GM04503 (cell line): ENCODE data around the gene TNIP2.

ENCODE experiments used
- DNase-seq: peaks from one replicate; pipeline ENCODE4 v3.0.0-alpha.2; 2012; ENCODE audit warnings: low read depth

The TNIP2 gene, protein sequence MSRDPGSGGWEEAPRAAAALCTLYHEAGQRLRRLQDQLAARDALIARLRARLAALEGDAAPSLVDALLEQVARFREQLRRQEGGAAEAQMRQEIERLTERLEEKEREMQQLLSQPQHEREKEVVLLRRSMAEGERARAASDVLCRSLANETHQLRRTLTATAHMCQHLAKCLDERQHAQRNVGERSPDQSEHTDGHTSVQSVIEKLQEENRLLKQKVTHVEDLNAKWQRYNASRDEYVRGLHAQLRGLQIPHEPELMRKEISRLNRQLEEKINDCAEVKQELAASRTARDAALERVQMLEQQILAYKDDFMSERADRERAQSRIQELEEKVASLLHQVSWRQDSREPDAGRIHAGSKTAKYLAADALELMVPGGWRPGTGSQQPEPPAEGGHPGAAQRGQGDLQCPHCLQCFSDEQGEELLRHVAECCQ

DNA sequence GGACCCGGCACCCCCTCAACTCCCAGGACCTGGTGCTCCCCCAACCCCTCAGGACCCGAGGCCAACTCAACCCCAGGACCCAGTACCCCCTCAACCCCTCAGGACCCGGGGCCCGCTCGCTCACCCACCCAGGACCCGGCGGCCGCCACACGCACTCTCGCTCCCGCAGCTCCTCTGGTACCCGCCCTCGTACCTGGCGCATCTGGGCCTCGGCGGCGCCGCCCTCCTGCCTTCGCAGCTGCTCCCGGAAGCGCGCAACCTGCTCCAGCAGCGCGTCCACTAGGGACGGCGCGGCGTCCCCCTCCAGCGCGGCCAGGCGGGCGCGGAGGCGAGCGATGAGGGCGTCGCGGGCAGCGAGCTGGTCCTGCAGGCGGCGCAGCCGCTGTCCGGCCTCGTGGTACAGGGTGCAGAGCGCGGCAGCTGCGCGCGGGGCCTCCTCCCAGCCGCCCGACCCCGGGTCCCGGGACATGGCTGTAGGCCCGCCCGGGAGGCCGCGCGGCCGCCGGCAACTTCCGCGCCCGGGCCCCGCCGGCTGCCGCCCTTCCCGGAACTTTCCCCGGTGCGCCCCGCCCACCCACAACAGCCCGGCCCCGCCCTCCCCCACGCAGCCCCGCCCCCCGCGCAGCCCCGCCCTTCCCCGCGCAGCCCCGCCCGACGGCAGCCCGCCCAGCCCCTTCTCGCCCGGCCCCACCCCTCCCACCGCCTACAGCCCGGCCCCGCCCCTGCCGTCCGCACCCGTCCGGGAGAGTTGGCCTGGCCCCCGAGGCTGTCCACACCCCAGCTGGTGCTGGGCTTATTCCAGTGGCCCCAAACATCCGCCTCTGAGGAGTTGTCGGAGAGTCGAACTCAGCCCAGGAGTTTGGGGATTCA, at the start of gene TNIP2:
TNIP2 (minus strand) TSS at position 516 of the 870 bp plus-strand sequence; CDS start at position 469, 47 bp downstream.
- no peak for DNase-seq

DNA sequence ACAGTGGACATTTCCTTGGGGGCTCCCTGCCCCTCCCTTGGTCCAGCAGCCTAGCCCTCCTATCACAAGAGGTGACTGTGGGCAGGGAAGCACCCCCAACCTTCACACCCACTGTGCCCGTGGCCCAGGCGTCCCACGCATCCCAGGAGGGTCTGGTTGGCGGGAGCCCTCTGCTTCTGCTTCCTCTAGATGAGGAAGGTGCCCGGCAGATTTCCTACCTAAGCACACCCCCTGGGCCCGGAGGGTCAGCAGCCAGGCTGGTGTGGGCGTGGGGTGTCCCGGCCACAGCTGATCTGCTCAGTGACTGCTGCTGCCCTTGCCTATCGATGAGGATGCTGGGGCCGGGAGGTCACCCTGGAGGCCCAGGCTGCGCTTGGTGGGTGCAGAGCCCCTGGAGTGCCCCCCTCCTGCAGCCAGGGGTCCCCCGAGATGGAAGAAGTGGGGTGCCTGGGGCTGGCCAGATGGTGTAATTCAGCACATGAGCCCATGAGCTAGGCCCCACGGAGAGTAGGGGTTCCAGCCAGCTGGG, 48.9 kb upstream of the TNIP2 start:
- no peak for DNase-seq

DNA sequence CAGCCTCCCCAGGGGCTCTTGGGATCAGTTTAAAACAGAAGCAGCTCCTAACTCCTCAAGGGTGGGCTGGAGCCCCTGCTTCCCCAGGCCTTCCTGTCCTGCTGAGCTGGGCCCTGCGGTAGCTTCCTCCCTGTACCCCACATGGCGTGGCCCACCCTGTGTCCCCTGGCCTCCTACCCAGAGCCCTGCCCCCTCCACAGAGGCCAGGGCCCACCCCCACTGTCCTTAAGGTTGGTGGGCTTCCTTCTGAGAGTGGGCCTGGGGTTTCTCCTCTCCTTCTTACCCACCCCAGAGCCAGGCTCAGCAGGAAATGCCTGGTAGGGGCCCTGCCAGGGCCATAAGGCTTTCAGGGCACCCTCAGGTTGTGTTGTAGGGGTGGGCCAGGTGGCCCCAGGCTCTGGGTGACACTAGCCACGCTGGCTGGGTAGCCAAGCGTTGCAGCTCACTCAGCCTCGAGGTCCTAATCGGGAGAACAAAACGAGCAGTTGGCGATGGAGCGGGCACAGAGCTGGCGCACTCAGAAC, 48.4 kb upstream of the TNIP2 start:
- DNase-seq: no peak

DNA sequence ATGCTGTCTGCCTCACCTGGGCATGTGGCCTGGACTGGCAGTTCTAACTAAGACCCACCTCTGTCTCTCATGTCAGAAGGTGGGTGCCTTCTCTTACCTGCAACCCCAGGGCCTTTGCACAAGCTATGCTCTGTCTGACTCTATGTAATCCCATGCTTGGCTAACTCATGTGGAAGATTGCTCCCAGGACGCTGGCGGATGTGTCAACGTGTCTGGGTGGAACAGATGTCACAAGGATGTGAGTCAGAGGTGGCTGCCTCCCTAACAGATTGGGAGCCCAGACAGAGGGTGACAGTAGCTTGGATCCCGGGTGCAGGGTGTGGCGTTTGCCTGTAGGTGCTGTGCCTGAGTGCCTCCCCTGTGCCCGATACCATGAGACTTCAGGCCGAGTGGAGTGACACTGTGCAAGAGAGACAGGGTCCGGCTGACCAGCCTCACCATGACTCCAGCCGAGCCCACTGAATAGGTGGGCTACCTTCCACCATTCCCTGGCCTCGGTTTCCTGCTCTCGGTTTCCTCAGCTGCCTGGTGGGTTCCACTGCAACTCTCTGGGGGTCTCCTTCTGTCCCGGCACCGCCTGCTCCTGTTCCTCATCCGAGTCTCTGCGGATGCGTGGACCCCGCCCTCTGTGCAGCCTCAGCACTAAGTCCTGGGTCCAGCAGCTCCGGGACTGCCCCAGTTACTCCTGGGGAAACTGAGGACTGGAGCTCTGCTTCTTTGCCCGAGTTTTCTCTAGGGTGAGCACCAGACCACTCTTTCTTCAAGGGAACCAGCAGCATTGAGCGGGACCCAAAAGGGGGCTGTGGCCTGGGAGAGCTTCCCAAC, 47.7 kb upstream of the TNIP2 start:
- no peak for DNase-seq

DNA sequence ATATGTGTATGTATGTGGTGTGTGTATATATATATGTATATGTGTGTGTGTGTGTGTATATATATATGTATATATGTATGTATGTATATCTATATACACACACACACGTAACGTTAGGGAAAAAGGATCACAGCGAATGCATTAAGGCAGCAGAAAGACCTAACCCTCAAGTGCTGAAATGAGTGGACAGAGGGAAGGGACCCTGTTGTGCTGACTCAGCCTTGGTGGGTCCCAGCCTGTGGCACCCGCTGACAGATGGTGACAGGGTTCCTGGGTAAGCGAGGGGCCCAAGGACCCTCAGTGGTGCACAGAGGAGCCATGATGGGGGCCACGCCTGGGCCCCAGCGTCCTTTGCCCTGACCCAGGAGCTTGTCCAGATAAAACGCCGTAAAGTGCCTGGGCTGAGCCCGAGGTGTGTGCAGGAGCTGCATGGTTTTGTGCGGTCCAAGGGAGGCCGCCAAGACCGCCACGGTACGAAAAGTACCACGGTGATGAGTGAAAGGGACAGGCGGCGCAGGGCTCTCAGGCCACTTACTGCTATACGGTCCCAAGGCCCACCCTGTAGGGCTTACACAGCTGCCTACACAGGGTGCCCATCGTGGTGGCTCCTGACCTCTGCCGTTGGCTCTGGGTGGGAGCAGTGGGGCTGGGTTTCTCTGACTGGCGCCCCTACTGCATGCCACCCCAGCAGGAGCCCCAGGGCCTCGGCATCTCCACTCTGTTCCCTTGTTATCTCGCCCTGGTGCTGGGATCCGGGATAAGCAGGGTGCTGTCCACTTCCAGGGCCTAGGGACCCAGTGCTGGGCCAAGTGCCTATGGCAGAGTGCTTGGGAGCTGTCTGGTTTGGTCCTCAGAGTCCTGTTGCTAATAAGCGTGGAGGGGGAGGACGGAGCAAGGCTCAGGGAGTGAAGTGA, 46.7 kb upstream of the TNIP2 start:
- no peak for DNase-seq

DNA sequence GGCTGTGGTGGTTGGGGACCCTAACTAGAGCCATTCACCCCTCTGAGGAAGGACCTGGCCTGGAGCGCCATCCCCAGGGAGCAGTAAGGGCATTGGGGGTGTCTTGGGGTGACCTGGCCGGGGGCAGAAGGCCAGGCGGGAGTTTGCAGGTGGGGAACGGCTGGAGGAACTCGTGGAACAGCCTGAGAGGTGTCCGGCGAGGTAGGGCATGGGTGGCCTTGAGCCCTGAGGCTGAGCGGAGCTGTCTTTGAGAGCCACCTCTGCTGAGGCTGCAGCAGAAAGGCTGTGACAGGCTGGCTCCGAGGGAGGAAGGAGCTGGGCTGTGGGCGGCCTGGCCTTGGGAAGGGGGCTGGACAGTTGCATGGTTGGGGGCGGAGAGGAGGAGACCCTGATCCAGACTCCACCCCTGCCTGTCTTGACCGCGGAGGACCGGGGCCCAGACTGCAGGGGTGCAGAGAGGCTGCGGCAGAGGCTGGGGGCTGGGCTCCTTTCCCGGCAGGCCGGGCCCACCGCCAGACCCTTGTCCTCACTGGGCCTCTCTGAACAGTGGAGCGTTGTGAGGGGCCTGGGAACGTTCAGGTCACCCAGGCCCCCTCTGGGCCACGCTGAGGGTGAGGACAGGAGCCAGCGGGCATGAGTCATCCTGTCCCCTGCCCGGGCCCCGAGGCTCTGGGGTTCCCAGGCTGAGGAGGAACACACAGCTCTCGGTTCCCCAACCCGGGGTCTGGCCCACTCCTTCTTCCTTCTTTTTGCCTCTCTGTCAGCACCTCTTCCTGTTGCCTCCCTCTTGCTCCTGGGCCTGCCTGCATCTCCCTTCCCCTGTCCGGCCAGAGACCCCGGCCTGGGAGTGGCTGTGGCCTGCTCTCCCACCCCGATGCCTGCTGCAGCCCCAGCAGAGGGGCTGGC, 44.8 kb upstream of the TNIP2 start:
- no peak for DNase-seq

DNA sequence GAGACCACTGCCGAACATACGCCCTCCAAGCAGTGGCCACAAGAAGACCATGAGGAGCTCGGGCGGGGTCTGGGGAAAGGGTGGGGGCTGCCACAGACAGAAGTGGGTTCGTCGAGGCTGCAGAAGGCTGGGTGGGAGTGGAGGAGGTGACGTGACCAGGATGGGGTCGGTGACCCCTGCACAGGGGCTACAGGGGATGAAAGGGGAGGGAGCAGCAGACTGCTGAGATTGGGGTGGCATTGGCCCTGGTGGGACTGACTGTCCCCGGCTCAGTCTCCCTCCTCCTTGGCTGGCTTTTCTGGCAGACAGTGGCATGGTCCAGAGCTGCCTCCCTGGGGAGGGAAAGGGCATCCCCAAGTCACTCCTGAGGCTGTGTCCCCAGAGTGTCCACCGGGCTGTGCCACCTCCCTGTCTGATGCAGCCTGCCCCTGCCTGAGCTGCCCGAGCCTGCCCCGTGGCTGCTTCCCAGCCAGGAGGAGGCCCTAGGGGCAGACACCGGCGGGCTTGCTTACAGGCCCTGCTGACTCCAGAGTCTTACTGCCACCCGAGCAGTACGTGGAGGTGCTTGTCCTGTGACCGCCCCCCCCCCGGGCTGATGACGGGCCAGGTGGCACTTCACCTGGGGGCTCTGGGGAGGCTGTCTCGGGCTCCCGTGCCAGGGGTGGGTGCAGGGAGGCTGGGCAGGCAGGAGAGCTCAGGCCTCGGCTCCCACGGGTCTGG, 44.0 kb upstream of the TNIP2 start:
- DNase-seq: no peak

DNA sequence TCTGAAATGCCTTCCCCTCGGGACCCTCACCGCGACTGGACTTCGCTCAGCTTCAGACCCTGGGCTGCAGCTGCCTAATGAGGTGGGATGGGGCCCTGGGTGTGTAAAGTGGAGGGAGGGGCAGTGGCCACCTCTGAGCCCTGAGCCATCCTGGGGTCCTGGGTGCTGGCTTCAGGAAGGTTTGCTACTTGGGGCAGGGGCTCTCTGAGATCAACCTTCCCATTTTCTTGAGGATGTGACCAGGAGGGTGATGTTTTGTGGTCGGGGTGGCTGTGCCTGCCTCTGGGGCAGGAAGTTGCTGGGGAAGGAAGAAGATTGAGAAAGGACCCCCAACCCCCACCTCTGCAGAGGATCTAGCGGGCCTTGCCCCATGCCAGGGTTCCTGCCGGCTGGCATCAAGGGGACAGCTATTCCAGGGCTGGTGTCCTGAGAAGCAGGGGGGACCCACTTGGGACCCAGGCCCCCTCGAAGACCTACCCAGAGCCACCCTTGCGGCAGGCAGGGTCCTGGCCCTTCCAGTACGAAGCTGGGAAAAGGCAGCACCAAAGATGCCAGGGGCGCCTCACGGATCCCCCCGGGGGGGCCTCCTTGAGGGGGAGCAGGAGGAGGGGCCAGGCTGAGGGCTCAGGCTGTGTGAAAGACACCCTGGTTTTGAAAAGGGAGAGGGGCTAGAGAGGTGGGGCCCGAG, 43.2 kb upstream of the TNIP2 start:
- DNase-seq: no peak

DNA sequence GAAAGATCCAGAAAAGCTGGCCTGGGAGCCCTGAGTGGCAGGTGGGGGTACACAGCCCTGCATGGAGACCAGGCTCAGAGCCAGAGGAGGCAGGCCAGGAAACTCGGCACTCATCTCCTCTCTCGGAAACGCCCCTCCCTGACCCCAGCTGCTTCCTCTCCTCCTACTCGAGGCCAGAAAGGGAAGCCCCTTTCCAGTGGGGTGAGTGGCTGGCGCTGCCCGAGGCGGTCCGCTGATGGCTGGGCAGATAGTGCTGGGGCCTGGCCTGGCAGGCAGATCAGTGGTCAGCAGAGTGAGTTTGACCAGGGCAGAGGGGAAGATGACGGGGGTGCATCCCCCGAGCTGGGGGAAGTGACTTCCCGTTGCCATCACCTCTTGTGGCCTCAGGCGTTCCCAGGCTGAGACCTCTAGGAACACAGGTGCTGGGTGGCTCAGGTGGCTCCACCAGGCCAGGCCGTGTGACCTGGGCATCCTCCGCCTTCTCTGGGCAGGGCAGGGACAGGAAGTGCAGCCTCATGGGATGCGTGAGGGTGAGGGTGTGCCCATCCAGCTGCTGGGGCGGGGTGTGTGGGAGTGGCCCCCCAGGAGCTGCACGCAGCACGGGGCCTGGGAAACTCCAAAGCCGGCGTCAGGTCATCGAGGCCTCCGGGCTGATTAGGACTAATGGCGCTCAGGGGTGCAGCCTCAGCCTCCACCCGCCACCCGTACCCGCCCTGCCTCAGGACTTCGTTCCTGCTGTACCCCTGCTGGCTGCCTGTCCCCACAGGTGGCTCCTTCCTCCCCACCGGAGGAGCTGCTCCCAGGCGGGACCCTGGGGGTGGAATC, 42.5 kb upstream of the TNIP2 start:
- DNase-seq: no peak

DNA sequence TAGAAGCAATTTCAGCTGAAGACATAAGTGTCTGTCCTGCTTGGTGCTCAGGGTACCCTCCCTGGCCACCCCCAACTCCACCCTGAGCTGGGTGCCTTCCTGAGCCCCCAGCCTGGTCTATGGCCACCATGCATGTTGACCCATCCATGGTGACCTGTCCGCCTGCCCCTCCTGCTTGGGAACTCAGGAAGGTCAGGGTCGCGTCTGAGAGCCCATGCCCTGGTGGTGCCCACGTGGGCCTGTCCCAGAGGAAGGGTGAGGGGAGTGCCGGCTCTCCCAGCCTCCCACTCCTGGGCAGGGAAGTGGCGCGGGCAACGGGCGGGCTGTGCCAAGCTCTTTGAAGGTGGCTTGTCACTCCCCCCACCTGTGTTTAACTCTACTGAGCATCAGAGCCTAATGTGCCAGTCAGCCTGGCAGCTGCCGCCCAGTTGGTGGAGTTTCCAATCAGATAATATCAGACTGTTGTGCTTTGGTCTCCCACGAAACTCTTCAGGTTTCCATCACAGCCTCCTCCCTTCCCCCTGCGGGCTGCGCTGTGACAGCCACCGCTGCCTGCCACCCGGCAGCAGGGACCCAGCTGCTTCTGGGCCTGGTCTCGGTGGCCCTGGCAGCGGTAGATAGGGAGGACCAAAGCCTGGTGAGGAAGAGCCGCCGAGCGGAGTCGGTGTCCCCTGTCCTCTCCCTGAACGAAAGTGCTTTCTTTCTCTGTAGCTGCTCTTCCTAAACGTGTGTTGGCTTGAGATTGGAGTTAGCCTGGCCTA, 41.6 kb upstream of the TNIP2 start:
- no peak for DNase-seq

DNA sequence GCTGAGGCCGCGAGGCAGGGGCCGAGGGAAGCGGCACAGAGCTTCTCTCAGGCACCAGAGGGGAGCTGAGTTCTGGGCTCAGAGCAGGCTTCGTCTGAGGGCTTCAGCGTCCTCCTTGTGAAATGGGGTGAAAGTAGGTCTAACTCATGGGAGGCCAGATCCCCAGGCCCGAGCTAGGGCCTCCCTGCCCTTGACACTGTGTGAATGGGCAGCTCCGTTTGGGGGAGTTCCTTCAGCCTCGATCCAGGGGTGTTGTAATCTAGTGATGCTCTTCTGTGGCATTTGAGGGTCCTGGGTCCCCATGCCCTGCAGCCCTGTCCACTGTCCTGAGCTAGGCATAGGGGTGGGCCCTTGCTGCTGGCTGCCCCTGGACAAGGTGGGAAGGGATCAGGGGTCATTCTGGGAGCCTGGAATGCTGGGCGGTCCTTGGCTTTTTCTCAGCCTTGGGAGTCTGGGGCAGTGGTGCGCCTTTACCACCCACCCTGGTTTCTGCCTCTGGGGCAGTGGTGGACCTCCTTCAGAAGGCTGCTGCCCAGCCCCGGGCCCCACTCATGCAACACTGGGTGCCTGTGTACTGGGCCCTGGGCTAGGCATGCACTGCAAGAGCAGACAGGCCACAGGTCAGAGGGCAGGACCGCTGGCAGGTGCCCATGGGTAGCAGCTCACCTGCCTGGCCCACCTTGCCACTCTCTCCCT, 40.9 kb upstream of the TNIP2 start:
- DNase-seq: no peak

DNA sequence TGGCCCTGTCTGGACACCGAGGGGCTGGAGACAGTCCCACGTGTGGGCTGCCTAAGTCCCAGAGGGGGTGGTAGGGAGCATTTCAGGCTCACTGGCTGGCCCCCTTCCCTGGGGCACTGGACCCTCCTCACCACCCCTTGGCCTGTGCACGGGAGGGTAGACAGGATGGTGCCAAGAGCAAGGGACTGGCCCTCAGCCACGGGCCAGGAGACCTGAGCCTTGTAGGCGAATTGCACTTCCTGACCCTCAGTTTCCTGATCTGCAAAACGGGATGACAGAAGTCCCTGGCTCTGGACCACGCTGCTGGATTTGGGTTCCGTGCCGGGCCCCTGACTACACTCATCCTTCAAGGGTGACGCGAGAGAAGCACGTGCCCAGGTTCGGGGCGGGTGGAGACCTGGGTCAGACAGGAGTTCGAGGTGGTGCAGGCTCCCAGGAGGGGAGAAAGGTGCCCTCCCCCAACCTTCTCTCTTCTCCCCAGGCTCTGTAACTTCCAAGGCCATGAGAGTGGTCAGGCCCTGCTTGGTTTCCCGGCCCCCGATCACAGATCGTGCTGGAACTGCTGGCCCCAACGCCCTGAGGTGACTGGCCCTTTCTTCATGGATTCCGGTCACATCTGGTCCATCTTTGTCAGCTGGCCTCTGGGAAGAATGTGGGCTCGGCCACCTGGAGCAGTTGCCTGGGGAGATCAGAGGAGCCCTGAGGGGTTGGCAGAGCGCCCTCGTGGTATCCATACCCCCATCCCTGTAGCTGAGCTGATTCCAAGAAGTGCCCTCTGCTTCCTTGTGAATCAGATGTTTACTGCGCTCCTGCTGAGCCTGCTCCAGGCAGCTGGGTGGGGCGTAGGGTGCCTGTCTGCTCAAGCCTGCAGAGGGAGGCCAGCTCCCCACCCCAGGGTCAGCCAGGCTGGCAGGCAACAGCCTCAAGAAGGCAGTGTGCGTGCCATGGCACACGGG, 40.0 kb upstream of the TNIP2 start:
- no peak for DNase-seq

DNA sequence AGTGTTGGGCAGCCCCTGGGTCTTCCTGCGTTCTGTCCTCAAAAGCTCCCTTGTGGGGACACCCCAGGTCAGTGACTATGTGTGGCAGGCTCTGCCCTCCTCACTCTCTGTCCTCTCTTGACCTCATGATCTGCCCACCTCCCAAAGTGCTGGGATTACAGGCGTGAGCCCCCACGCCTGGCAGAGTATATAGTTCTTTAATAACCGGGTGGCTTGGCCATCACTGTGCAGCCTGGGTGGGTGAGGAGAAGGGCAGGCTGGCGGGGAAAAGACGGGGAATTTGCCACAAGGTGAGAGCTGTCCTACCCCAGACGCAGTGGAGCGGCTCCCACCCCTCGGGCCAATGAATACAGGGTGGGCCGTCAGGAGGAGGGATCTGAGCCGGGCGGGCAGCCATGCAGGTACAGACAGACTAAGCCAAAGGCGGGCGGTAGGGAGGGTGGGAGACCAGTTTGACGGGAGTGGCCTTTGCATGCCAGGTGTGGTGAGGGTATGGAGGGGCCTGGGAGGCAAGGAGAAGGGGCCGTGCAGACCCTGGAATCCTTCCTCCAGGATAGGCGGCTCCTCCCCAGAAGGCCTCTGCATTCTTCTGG, 39.3 kb upstream of the TNIP2 start:
- DNase-seq: no peak
